C4-2B (cell line): ENCODE measurements around the gene ASIC4.

ENCODE experiments used
- H3K27ac ChIP-seq: fragments of 450-650 bp; 2 replicates; pipeline ENCODE4 v1.5.1; 2017
- CTCF ChIP-seq: fragments of 450-650 bp; conservative IDR thresholded peaks from 2 replicates; pipeline ENCODE4 v1.5.1; 2017; ENCODE audit warnings: mild to moderate bottlenecking
- ZFX ChIP-seq: fragments of 450-650 bp; IDR thresholded peaks from 2 replicates; pipeline ENCODE4 v1.6.1; 2017

ASIC4 gene

GRCh38 chr2:219569635-219570034 lies 55.4 kb downstream of the ASIC4 start:
- no peak for TF ChIP-seq CTCF
- no peak overlapping the region for H3K27ac ChIP-seq

GRCh38 chr2:219570194-219570923 lies 56.1 kb downstream of the ASIC4 start:
- no peak overlapping the region for H3K27ac ChIP-seq
- TF ChIP-seq ZFX (no peak), CTCF (no peak)

GRCh38 chr2:219570924-219571310 lies 56.6 kb downstream of the ASIC4 start:
- no peak overlapping the region for H3K27ac ChIP-seq
- TF ChIP-seq ZFX (no peak), CTCF (no peak)

GRCh38 chr2:219571311-219572236 lies 57.3 kb downstream of the ASIC4 start, which contains the start of gene OBSL1:
Gene OBSL1, minus strand, starts transcription at chr2:219571539. Its CDS starts 307 bp downstream, at chr2:219571232.
- no peak within 1 kb of the TSS for H3K27ac ChIP-seq
- TF ChIP-seq ZFX (no peak), CTCF (no peak)

GRCh38 chr2:219572237-219573001 lies 58.1 kb downstream of the ASIC4 start, which contains the start of gene INHA:
Gene INHA, plus strand, starts transcription at chr2:219572310. Its CDS starts 65 bp downstream, at chr2:219572375.
- no peak within 1 kb of the TSS for H3K27ac ChIP-seq
- TF ChIP-seq ZFX = no peak
- TF ChIP-seq CTCF = no peak

GRCh38 chr2:219573166-219573565 lies 58.9 kb downstream of the ASIC4 start:
- H3K27ac ChIP-seq = no peak overlapping the region
- TF ChIP-seq ZFX = no peak
- no peak for TF ChIP-seq CTCF
